ENCODE results near the gene RPS21.
"Not testable (repeated sequence)": the region's sequence is repeated elsewhere in the genome, so short reads cannot be mapped to it uniquely, and the experiment has no call there.

RPS21 gene

DNA sequence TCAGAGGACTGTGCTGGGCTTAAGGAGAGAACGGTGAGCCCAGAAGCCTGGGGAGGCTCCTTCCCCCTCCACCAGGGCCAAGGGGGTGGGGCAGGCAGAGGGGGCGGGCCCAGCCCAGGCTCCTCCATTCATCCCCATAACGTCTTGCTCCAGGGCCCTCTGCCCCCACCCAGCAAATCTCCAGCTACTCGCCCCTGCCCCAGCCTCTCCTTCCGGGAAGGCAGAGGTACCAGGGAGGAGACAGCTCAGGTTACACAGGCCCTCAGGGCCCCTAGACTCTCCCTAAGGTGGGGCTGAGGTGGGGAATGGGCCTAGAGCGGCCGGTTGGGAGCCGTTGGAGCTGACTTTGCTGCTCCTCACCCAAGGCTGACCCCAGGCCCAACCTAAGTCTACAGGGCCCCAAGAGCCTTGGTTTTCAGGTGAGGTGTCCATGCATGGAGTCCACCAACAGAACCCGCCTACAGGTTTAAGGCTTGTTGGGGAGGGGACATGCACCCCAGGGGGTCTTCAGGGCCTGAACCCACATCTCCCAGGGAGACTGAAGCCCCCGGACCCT, 21.0 kb upstream of the RPS21 start:
- no peak for DNase-seq (ENCODE audit: low read depth in 2 of 2)

GRCh38 chr20:62366370-62367135, 20.4 kb upstream of the RPS21 start:
- DNase-seq (ENCODE audit: low read depth in 2 of 2) = no peak

GRCh38 chr20:62367136-62367632, 19.7 kb upstream of the RPS21 start, which contains the start of gene LAMA5:
Gene LAMA5, minus strand, starts transcription at chr20:62367312. Its CDS starts 67 bp downstream, at chr20:62367245.
- DNase-seq (ENCODE audit: low read depth in 2 of 2) = no peak

DNA sequence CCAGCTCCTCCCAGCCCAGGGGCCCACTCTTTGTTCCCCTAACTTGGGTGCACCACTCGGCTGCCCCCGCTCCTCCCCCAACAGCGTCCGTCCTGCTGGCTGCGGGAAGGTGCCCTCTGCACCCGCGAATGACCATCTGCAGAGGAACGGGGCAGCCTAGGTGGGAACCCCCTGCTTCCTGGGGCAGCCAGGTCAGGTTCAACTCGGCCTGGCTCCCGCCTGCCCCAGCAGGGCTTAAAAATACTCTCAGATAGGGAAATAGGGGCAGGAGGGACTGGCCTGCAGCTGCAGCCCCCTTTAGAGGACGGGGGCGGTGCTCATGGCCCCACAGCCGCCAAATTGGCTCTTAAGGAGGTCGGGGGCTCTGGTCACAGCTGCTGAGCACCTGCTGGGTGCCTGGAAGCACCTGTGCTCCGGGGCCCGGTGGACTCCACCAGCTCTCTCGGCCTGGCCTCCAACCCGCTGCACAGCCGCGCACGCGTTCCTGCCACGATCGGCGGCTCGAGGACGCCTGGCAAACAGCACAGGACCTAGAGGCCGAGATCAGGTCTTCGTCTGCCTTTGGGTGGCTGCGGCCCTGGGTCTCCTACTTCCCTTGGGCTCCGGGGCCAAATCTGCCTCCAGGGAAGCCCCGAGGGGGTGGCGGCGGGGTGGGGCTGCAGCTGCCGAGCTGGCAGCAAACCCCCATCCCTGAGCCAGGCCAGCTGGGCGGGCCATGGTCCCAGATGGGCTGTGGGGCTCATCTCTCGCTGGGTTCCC, 19.1 kb upstream of the RPS21 start:
- DNase-seq (ENCODE audit: low read depth in 2 of 2) = no peak

DNA sequence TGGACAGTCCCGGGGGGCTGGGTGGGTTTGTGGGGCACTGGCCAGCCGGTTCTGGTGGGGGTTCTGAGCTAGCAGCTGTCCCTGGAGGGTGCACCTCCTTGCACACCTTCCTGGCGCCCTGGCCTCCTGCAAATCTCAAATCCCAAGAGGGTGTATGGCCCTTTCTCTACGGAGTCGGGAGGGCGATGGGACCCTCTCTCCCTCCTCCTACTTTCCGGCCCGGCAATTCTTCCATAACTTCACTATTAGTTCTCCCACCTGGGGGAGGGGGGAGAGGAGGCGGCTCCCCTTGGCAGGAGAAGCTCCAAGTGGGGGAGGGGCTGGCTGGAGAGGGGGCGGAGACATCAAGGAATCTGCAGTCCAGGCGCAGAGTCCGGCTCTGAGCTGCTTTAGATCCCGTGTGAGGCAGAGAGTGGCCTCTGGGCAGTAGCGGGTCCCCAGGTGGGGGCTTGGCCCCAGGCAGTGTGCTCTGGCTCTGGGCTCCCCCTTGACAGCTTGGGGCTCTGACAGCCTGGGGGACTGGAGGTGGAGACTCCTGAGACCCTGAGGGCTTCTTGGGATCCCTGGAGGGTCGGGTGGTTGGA, 18.4 kb upstream of the RPS21 start:
- no peak for DNase-seq (ENCODE audit: low read depth in 2 of 2)

- no peak for DNase-seq (ENCODE audit: low read depth in 2 of 2)
These were observed 17.7 kb upstream of the RPS21 start for GRCh38 chr20:62368976-62369814.

DNA sequence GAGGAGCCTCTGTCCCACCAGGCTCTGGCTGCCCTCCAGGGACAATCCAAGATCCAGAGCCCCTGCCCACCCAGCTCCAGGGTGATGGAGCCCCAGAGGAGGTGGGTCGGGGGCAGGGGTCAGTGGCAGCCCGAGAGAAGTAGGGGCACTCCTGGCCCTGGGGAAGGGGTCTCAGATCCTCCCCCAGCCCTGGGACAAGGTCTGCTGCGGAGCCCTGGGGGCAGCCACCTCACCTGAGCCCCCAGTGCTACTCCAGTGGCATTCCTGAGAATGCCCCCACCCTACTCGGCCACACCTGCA, 17.1 kb upstream of the RPS21 start:
- DNase-seq (ENCODE audit: low read depth in 2 of 2) = no peak

DNA sequence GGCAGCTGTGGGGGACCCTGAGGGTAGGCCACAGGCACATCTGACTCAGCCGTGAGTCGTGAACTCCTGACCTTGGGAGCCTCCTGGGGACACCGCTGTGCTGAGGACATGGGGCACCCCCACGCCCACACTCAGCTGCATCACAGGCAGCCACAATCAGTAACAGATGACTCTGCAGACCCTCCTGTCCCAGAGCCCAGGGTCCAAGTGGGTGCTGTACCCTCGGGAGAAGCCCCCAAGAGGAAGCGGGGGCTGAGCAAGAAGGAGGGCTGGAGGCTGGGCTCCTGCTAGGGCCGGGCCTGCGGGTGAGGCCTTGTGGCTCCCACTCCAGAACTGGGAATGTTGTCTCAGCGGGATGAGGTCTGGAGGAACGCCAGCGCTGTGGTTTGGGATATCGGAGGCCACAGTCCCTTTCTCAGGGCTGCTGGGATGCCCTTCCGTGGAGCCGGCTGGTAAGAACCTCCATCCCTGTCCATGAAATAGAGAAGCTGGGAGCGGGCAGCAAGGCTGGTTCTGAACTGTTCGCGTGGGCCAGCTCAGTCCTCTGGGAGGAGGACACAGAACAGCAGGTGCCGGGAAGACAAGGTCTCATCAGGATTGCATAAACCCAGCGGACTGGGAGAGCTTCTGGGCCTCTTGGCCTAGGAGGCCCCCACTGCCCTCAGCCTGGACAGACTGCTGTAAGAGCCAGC, 16.6 kb upstream of the RPS21 start:
- no peak for DNase-seq (ENCODE audit: low read depth in 2 of 2)

DNA sequence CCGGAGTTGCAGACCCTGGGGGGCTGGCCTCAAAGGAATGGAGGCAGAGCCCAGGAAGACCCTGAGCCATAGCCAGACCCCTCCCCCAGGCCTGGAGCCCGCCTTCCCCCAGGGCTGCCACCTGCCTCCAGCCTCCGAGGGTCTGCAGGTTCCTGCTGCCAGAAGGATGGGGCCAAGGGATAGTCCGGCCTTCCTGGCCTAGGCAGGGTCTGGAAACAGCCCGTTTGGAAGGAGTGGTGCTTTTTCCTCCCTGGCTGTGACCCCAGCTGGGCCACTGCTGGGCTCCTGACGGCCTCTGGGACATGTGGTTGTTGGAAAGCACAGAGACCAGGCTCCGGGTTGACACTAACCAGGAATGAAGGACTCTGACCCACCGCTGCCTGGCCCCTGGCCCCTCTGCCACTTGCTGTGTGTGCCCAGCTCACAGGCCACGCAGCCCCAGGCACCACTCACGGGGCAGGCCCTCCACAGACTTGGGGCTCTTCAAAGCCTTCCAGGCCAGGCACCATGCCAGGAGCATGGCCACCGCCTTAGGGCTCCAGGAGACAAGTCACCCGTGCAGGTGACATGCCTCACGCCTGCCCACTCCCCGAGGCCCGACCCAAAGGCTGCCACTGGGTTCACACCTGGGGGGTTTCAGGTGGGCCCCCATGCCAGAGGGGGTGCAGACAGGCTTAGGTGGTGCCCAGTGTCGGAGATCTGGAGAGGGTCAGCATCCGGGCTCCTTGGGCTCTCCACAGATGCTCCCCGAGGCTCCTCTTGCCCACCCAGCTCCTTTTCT, 15.9 kb upstream of the RPS21 start:
- no peak for DNase-seq (ENCODE audit: low read depth in 2 of 2)

DNA sequence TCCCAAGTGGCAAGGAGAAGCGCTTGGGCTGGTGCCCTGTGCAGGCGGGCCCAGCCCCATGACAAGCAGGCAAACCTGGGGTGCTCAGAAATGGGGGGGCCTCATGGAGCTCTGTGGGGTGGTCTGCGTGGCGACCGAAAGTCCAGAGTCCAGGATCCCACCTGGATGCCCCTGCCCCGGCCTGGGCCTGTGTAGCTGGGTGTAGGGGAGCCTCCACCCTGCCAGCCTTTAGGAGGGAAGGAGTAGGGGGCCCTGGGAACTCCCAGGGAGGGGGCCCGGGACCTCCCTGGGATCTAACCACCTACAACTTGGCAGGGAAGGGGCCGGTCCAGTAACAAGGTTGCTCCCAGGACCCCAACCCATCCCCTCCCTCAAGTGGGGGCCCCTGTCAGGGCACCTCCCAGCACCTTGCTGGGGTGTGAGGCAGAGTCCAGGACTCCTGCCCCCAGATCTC, 15.3 kb upstream of the RPS21 start:
- DNase-seq (ENCODE audit: low read depth in 2 of 2) = no peak

- no peak for DNase-seq (ENCODE audit: low read depth in 2 of 2)
These were observed 14.6 kb upstream of the RPS21 start for GRCh38 chr20:62372042-62372993.

DNA sequence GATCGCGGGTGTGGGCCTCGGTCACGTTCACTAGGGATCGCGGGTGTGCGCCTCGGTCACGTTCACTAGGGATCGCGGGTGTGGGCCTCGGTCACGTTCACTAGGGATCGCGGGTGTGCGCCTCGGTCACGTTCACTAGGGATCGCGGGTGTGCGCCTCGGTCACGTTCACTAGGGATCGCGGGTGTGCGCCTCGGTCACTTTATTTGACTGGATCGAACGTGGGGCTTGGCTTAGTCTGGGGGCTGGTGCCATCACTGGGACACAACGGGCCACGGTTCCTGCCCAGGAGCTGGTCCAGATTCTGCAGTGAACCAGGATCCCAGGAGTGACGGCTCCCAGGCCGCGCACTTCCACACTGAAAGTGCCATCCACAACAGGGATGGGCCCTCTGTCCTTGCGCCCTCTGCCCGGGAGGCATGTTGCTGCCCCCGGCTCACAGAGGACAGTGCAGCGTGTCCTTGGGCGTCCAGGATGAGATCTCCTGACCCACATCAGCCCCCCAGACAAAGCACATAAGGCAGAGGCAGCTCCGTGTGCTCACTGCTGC, 13.2 kb upstream of the RPS21 start:
- not testable (repeated sequence) for DNase-seq (ENCODE audit: low read depth in 2 of 2)

- no peak for DNase-seq (ENCODE audit: low read depth in 2 of 2)
These were observed 12.4 kb upstream of the RPS21 start for GRCh38 chr20:62374331-62375152.

GRCh38 chr20:62376112-62377063, 10.5 kb upstream of the RPS21 start:
- no peak for DNase-seq (ENCODE audit: low read depth in 2 of 2)

DNA sequence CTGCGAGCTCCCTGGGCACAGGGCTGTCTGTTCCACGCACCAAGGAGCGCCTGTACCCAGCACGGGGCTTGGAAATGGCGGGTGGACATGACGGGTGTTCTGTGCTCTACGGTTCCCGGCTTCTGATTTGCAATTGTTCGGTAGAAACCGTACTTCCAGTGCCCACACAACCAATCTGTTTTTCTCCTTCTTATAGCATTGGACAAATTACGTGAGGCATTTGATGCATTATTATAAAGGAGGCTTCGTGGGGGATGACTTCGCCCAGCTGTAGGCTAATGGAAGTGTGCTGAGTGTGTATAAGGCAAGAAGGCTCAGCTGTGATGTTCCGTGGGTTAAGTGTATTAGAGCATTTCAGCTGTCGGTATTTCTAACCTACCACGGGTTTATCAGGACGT, 9.8 kb upstream of the RPS21 start:
- DNase-seq (ENCODE audit: low read depth in 2 of 2) = no peak

GRCh38 chr20:62377615-62378178, 9.2 kb upstream of the RPS21 start:
- DNase-seq (ENCODE audit: low read depth in 2 of 2) = no peak

Measured in stimulated activated CD8-positive, alpha-beta memory T cell treated with anti-CD3 and anti-CD28 coated beads, Interleukin-7, amount 100 ng/mL, for 1 hour (primary cell).